Esophagus squamous epithelium (tissue), 4 donors: ENCODE measurements around the gene CCDC15.

Experiments
- CTCF ChIP-seq, 6 experiments: fragments of 450-650 bp in 4 of 6; fragments of 200-600 bp in 2 of 6; sonication (generic) in 2 of 6; IDR thresholded peaks; one replicate each; pipeline ENCODE4 v1.5.1; 2016 to 2019; ENCODE audit warnings: antibody characterized with exemption in 6 of 6, mild to moderate bottlenecking in 4 of 6, moderate library complexity in 4 of 6
- POLR2A ChIP-seq, 4 donors: fragments of 450-650 bp; IDR thresholded peaks; one replicate each; pipeline ENCODE4 v1.6.1; 2017; ENCODE audit warnings: antibody characterized with exemption in 4 of 4, mild to moderate bottlenecking in 4 of 4, moderate library complexity in 3 of 4

- TF ChIP-seq POLR2A (IDR thresholded peaks at IDR 0.05) = no peak
- no peak for TF ChIP-seq CTCF (IDR thresholded peaks at IDR 0.05)
Measured at GRCh38 chr11:124943741-124944140, 10.3 kb upstream of the CCDC15 start.
